ENCODE results near the gene FTL. TPM values are rescaled to one million over a fixed set of nuclear protein-coding genes. Genes with fewer than 3 reads are reported as not detected.
"Not testable (repeated sequence)": the region's sequence is repeated elsewhere in the genome, so short reads cannot be mapped to it uniquely, and the experiment has no call there.

Gene FTL
- total RNA-seq, 2 experiments from 2014 or later = 1,296 to 1,324 TPM

DNA sequence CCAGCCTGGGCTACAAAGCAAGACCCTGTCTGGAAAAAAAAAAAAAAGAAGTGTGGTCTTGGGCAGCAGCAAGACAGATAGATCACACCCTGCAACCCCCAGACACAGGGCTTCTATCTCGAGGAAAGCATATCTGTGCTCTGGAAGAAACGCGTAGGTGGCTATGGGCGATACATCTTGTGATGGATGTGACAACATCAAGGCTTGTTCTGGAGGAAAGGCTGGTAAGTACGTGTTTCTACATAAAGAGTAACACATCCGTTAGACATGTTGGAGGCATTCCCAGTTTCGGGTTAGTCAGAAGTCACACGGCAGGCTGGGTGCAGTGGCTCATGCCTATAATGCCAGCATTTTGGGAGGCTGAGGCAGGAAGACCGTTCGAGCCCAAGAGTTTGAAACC, 38.2 kb upstream of the FTL start:
- peaks cover 5% of the 10 kb centered on the region for H3K4me1 Mint-ChIP-seq (ENCODE audit: low read depth)
- ChIA-PET POLR2A (interaction anchor here (0.6 kb wide), 1 partner anchor 8 kb away, joined by 3 read pairs; no protein-coding TSS in a partner anchor), CTCF (interaction anchor here (2.4 kb wide), 1 partner anchor 85 kb away, joined by 6 read pairs; no protein-coding TSS in a partner anchor)
- intact Hi-C loops (cut with micrococcal nuclease) = no loop called here
- no peaks in the 10 kb centered on the region for H3K27me3 Mint-ChIP-seq
- TF ChIP-seq, protein P1, sequence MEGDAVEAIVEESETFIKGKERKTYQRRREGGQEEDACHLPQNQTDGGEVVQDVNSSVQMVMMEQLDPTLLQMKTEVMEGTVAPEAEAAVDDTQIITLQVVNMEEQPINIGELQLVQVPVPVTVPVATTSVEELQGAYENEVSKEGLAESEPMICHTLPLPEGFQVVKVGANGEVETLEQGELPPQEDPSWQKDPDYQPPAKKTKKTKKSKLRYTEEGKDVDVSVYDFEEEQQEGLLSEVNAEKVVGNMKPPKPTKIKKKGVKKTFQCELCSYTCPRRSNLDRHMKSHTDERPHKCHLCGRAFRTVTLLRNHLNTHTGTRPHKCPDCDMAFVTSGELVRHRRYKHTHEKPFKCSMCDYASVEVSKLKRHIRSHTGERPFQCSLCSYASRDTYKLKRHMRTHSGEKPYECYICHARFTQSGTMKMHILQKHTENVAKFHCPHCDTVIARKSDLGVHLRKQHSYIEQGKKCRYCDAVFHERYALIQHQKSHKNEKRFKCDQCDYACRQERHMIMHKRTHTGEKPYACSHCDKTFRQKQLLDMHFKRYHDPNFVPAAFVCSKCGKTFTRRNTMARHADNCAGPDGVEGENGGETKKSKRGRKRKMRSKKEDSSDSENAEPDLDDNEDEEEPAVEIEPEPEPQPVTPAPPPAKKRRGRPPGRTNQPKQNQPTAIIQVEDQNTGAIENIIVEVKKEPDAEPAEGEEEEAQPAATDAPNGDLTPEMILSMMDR (IDR thresholded peaks at IDR 0.05) = no peak
- no peak overlapping the region for H3K4me3 Mint-ChIP-seq
- peak; percentile 74 for ATAC-seq
- H3K36me3 Mint-ChIP-seq (ENCODE audit: low read depth) = peaks cover 5% of the 10 kb centered on the region
- H3K9me3 Mint-ChIP-seq = no peaks in the 10 kb centered on the region
- peak; percentile 35 for DNase-seq
- peak overlapping the region; percentile 11 for H3K27ac Mint-ChIP-seq

GRCh38 chr19:48927692-48928091, 37.4 kb upstream of the FTL start:
- H3K4me1 Mint-ChIP-seq (ENCODE audit: low read depth); H3K27me3 Mint-ChIP-seq; intact Hi-C loops (cut with micrococcal nuclease); ATAC-seq; DNase-seq; H3K27ac Mint-ChIP-seq; POLR2A ChIA-PET; H3K4me3 Mint-ChIP-seq; H3K36me3 Mint-ChIP-seq (ENCODE audit: low read depth); CTCF ChIA-PET; H3K9me3 Mint-ChIP-seq: not testable (repeated sequence)

DNA sequence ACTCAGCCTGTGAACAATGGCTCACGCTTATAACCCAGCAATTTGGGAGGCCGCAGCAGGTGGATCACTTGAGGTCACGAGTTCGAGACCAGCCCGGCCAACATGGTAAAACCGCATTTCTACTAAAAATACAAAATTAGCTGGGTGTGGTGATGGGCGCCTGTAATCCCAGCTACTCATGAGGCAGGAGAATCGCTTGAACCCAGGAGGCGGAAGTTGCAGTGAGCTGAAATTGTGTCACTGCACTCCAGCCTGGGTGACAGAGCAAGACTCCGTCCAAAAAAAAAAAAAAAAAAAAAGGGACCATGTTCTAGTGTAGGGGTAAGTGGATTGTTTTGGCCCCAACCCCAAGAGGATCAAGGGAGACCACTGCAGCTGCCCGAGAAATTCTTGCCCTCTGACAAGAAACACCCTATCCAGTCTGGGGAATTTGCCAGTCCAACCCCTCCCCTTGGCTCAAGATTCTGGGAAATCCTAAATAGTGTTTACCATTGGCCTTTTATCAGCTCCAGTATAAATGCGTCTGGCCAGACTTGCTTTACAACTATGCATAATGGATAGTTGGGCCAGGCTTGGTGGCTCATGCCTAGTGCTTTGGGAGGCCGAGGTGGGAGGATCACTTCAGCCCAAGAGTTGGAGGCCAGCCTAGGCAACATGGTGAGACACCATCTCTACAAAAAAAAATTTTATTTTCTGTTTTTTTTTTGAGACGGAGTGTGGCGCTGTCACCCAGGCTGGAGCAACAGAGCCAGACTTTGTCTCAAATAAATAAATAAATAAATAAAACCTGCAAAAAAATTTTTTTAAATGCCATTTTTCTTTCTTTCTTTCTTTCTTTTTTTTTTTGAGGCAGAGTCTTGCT, 36.7 kb upstream of the FTL start:
- CTCF ChIA-PET = no interaction called here
- TF ChIP-seq, protein P1 (IDR thresholded peaks at IDR 0.05) = no peak
- H3K27me3 Mint-ChIP-seq = peaks cover 3% of the 10 kb centered on the region
- H3K27ac Mint-ChIP-seq = no peak overlapping the region
- POLR2A ChIA-PET = no interaction called here
- intact Hi-C loops (cut with micrococcal nuclease) = no loop called here
- H3K4me3 Mint-ChIP-seq = no peak overlapping the region
- no peaks in the 10 kb centered on the region for H3K36me3 Mint-ChIP-seq (ENCODE audit: low read depth)
- peaks cover 8% of the 10 kb centered on the region for H3K4me1 Mint-ChIP-seq (ENCODE audit: low read depth)
- DNase-seq = no peak
- no peak for ATAC-seq
- H3K9me3 Mint-ChIP-seq = no peaks in the 10 kb centered on the region

GRCh38 chr19:48933382-48933932, 31.7 kb upstream of the FTL start, which contains the start of gene DHDH:
Gene DHDH, plus strand, starts transcription at chr19:48933699. Its CDS starts 23 bp downstream, at chr19:48933722.
- POLR2A ChIA-PET = interaction anchor here (1.2 kb wide), 1 partner anchor 13 kb away, joined by 3 read pairs; no protein-coding TSS in a partner anchor
- H3K4me3 Mint-ChIP-seq = peak within 1 kb of the TSS; percentile 77
- H3K4me1 Mint-ChIP-seq (ENCODE audit: low read depth) = peaks cover 14% of the 10 kb centered on the region
- DNase-seq = peak; percentile 89
- intact Hi-C loops (cut with micrococcal nuclease) = no loop called here
- CTCF ChIA-PET = interaction anchor here (0.8 to 2.5 kb wide), 4 partner anchors 19 to 91 kb away, joined by 3 to 16 read pairs (median 5); partner anchors contain the start of genes GYS1 and RUVBL2
- peaks cover 3% of the 10 kb centered on the region for H3K27me3 Mint-ChIP-seq
- ATAC-seq = peak; percentile 91
- H3K9me3 Mint-ChIP-seq = no peaks in the 10 kb centered on the region
- H3K36me3 Mint-ChIP-seq (ENCODE audit: low read depth) = no peaks in the 10 kb centered on the region
- peak within 1 kb of the TSS; percentile 46 for H3K27ac Mint-ChIP-seq
- TF ChIP-seq, protein P1 (IDR thresholded peaks at IDR 0.05) = no peak

GRCh38 chr19:48934837-48935236, 30.3 kb upstream of the FTL start:
- Mint-ChIP-seq H3K27ac (no peak overlapping the region), H3K9me3 (no peaks in the 10 kb centered on the region), H3K36me3 (ENCODE audit: low read depth) (no peaks in the 10 kb centered on the region), H3K4me1 (ENCODE audit: low read depth) (peaks cover 14% of the 10 kb centered on the region), H3K4me3 (no peak overlapping the region), H3K27me3 (peaks cover 3% of the 10 kb centered on the region)
- ATAC-seq (no peak), DNase-seq (no peak)
- POLR2A ChIA-PET = interaction anchor here (1.0 kb wide), 1 partner anchor 12 kb away, joined by 3 read pairs; no protein-coding TSS in a partner anchor
- CTCF ChIA-PET = interaction anchor here (1.2 to 1.4 kb wide), 2 partner anchors 36 to 66 kb away, joined by 3 to 4 read pairs; no protein-coding TSS in a partner anchor
- intact Hi-C loops (cut with micrococcal nuclease) = no loop called here
- TF ChIP-seq, protein P1 (IDR thresholded peaks at IDR 0.05) = no peak
